Upper lobe of right lung (tissue), 1 donor: ENCODE measurements around the gene RBFOX1. TPM values are rescaled to one million over a fixed set of nuclear protein-coding genes. Genes with fewer than 3 reads are reported as not detected.

Source experiments
- ATAC-seq: fragments of 200-7000 bp; cut with Tn5 transposase; one replicate; pipeline ENCODE4 v1.9.1; 2020; ENCODE audit warnings: mild to moderate bottlenecking, moderate library complexity
- DNase-seq: peaks from one replicate; pipeline ENCODE4 v3.0.0-alpha.2; 2020
- H3K27ac ChIP-seq: fragments of 200-600 bp; one replicate; pipeline ENCODE4 v1.8.0; 2022
- H3K27me3 ChIP-seq: fragments of 200-600 bp; one replicate; pipeline ENCODE4 v1.8.0; 2022; ENCODE audit warnings: mild to moderate bottlenecking
- H3K36me3 ChIP-seq: fragments of 200-600 bp; one replicate; pipeline ENCODE4 v1.8.0; 2022
- H3K4me1 ChIP-seq: fragments of 200-600 bp; one replicate; pipeline ENCODE4 v1.8.0; 2022
- H3K4me3 ChIP-seq: fragments of 200-600 bp; one replicate; pipeline ENCODE4 v1.8.0; 2022; ENCODE audit warnings: mild to moderate bottlenecking
- H3K9me3 ChIP-seq: fragments of 200-600 bp; one replicate; pipeline ENCODE4 v1.8.0; 2022
- intact Hi-C: fragments of 100-400 bp; cut with DNase I; formaldehyde crosslinking; loops from one replicate; pipeline ENCODE4 v1.11.0; 2022
- total RNA-seq: library from RNA; stranded (reverse); fragmentation: NEBNext Ultra II Directional; extraction: Animal tissue kit (Norgen Biotek cat#: 25700); gene quantifications from one replicate; pipeline ENCODE4 v1.2.1, GENCODE V29; 2021
- TF ChIP-seq, protein P1 (sequence below): fragments of 200-600 bp; IDR thresholded peaks from one replicate; pipeline ENCODE4 v1.8.0; 2022; ENCODE audit warnings: antibody characterized with exemption
- donor health status: DM: no; HTN: yes; CAD: no; lungs with severe emphysema.

Gene RBFOX1
- total RNA-seq, 1 donor from 2014 or later: not detected

DNA sequence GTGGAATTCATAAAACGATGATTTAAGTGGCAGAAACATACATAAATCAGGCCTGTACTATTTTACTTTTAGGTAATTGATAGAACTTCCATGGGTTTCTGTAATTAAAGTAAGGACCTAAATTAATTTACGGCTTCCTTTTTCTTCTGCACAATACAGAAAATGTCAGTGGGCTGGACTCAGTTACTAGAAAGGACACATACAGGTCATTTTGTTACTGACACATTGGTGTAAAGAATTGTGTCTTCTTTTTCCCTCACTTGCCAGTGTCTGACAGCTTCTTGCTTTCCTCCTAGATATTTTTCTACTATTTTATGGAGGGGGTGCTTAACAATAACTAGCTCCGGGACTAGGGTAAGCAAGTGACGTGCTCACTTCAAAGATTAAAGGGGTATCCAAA lies 304.8 kb downstream of the RBFOX1 start:
- Histone ChIP-seq H3K36me3 (no peaks in the 10 kb centered on the region), H3K4me3 (no peak overlapping the region), H3K27me3 (no peaks in the 10 kb centered on the region), H3K4me1 (no peaks in the 10 kb centered on the region), H3K9me3 (no peaks in the 10 kb centered on the region), H3K27ac (no peak overlapping the region)
- TF ChIP-seq, protein P1, sequence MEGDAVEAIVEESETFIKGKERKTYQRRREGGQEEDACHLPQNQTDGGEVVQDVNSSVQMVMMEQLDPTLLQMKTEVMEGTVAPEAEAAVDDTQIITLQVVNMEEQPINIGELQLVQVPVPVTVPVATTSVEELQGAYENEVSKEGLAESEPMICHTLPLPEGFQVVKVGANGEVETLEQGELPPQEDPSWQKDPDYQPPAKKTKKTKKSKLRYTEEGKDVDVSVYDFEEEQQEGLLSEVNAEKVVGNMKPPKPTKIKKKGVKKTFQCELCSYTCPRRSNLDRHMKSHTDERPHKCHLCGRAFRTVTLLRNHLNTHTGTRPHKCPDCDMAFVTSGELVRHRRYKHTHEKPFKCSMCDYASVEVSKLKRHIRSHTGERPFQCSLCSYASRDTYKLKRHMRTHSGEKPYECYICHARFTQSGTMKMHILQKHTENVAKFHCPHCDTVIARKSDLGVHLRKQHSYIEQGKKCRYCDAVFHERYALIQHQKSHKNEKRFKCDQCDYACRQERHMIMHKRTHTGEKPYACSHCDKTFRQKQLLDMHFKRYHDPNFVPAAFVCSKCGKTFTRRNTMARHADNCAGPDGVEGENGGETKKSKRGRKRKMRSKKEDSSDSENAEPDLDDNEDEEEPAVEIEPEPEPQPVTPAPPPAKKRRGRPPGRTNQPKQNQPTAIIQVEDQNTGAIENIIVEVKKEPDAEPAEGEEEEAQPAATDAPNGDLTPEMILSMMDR: no peak
- ATAC-seq (no peak), DNase-seq (no peak)
- intact Hi-C loops: no loop called here

DNA sequence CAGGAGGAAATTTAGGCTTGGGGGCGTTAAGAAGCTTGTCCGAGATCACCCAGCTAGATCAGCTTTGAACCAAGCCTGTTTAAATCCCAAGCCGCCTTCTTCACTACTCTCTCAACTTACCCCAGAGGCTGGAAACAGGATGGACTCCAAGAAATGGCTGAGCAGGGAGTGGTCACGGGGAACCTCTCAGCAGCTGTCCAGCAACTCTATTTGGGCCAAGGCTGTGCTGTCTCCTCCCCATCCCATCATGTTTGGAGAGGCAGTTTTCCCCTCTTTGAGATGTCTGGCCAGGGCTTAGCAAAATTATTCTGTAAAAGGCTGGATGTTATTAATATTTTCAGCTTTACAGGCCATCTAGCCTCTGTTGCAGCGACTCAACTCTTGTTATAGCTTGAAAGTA lies 305.7 kb downstream of the RBFOX1 start:
- no peak for ATAC-seq
- TF ChIP-seq, protein P1: no peak
- Histone ChIP-seq H3K36me3 (no peaks in the 10 kb centered on the region), H3K4me1 (no peaks in the 10 kb centered on the region), H3K9me3 (no peaks in the 10 kb centered on the region), H3K27me3 (no peaks in the 10 kb centered on the region), H3K4me3 (no peak overlapping the region), H3K27ac (no peak overlapping the region)
- intact Hi-C loops: no loop called here
- DNase-seq: no peak

- no peak for ATAC-seq
- no peaks in the 10 kb centered on the region for H3K4me1 ChIP-seq
- intact Hi-C loops: no loop called here
Observed at GRCh38 chr16:7640334-7640733, 307.7 kb downstream of the RBFOX1 start.

DNA sequence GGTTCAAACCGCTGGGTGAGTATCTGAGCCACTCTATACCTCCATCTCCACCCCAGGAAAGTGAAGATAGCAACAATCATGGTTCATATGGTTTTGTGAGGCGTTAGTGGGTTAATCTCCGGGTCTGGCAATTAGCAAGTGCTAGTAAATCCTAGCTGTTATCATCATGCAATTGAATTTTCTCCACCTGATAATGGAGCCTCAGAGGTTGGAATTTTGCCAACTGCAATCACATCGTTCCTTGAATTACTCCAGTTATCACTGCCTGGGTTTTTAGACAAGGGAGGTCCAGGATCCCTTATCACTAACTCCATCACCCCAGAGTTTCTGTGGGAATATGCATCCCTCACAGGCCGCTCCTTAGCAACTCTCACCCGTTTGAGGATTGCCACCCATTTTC lies 311.5 kb downstream of the RBFOX1 start:
- Histone ChIP-seq H3K36me3 (no peaks in the 10 kb centered on the region), H3K9me3 (no peaks in the 10 kb centered on the region), H3K4me3 (no peak overlapping the region), H3K27ac (no peak overlapping the region), H3K27me3 (no peaks in the 10 kb centered on the region), H3K4me1 (no peaks in the 10 kb centered on the region)
- no peak for ATAC-seq
- TF ChIP-seq, protein P1: no peak
- no peak for DNase-seq
- intact Hi-C loops: no loop called here

More at GRCh38 chr16:7640334-7640733, 307.7 kb downstream of the RBFOX1 start:
- H3K27me3 ChIP-seq: no peaks in the 10 kb centered on the region
- TF ChIP-seq, protein P1: no peak
- DNase-seq: no peak
- no peaks in the 10 kb centered on the region for H3K9me3 ChIP-seq
- H3K4me3 ChIP-seq: no peak overlapping the region
- H3K36me3 ChIP-seq: no peaks in the 10 kb centered on the region
- H3K27ac ChIP-seq: no peak overlapping the region

GRCh38 chr16:7644811-7645210 lies 312.2 kb downstream of the RBFOX1 start:
- Histone ChIP-seq H3K4me3 (no peak overlapping the region), H3K27ac (no peak overlapping the region), H3K27me3 (no peaks in the 10 kb centered on the region), H3K4me1 (no peaks in the 10 kb centered on the region), H3K9me3 (no peaks in the 10 kb centered on the region), H3K36me3 (no peaks in the 10 kb centered on the region)
- TF ChIP-seq, protein P1: no peak
- DNase-seq (no peak), ATAC-seq (no peak)
- intact Hi-C loops: no loop called here

GRCh38 chr16:7646821-7647500 lies 314.3 kb downstream of the RBFOX1 start:
- DNase-seq (no peak), ATAC-seq (no peak)
- Histone ChIP-seq H3K4me1 (no peaks in the 10 kb centered on the region), H3K27me3 (no peaks in the 10 kb centered on the region), H3K4me3 (no peak overlapping the region), H3K9me3 (no peaks in the 10 kb centered on the region), H3K27ac (no peak overlapping the region), H3K36me3 (no peaks in the 10 kb centered on the region)
- TF ChIP-seq, protein P1: no peak
- intact Hi-C loops: no loop called here
